ENCODE results near the gene SH3BP4.

SH3BP4 gene

GRCh38 chr2:234977228-234977679 lies 25.4 kb downstream of the SH3BP4 start:
- TF ChIP-seq SIN3A (IDR thresholded peaks at IDR 0.05; ENCODE audit: borderline replicate concordance, insufficient read depth, low read length): no peak
- no peak for TF ChIP-seq TAF1 (IDR thresholded peaks at IDR 0.05; ENCODE audit: borderline replicate concordance, insufficient read depth, low read length)
- TF ChIP-seq REST (IDR thresholded peaks at IDR 0.05; ENCODE audit: insufficient read depth in 1 of 2, low read depth in 2 of 2, low read length in 2 of 2): no peak
- no peak for TF ChIP-seq FOXP2 (optimal IDR thresholded peaks at IDR 0.05; ENCODE audit: borderline replicate concordance, extremely low read depth, extremely low read length, insufficient read depth)
- no peak for TF ChIP-seq POLR2AphosphoS5 (IDR thresholded peaks at IDR 0.05; ENCODE audit: low read depth, low read length)

GRCh38 chr2:234978466-234979203 lies 26.8 kb downstream of the SH3BP4 start:
- no peak for TF ChIP-seq TAF1 (IDR thresholded peaks at IDR 0.05; ENCODE audit: borderline replicate concordance, insufficient read depth, low read length)
- TF ChIP-seq SIN3A (IDR thresholded peaks at IDR 0.05; ENCODE audit: borderline replicate concordance, insufficient read depth, low read length): no peak
- TF ChIP-seq REST (IDR thresholded peaks at IDR 0.05; ENCODE audit: insufficient read depth in 1 of 2, low read depth in 2 of 2, low read length in 2 of 2): no peak
- no peak for TF ChIP-seq POLR2AphosphoS5 (IDR thresholded peaks at IDR 0.05; ENCODE audit: low read depth, low read length)
- no peak for TF ChIP-seq FOXP2 (optimal IDR thresholded peaks at IDR 0.05; ENCODE audit: borderline replicate concordance, extremely low read depth, extremely low read length, insufficient read depth)

- TF ChIP-seq SIN3A (IDR thresholded peaks at IDR 0.05; ENCODE audit: borderline replicate concordance, insufficient read depth, low read length) (no peak), REST (IDR thresholded peaks at IDR 0.05; ENCODE audit: insufficient read depth in 1 of 2, low read depth in 2 of 2, low read length in 2 of 2) (no peak), POLR2AphosphoS5 (IDR thresholded peaks at IDR 0.05; ENCODE audit: low read depth, low read length) (no peak), TAF1 (IDR thresholded peaks at IDR 0.05; ENCODE audit: borderline replicate concordance, insufficient read depth, low read length) (no peak), FOXP2 (optimal IDR thresholded peaks at IDR 0.05; ENCODE audit: borderline replicate concordance, extremely low read depth, extremely low read length, insufficient read depth) (no peak)
These were observed 27.7 kb downstream of the SH3BP4 start for GRCh38 chr2:234979204-234980167.

- no peak for TF ChIP-seq TAF1 (IDR thresholded peaks at IDR 0.05; ENCODE audit: borderline replicate concordance, insufficient read depth, low read length)
- TF ChIP-seq SIN3A (IDR thresholded peaks at IDR 0.05; ENCODE audit: borderline replicate concordance, insufficient read depth, low read length): no peak
- TF ChIP-seq REST (IDR thresholded peaks at IDR 0.05; ENCODE audit: insufficient read depth in 1 of 2, low read depth in 2 of 2, low read length in 2 of 2): no peak
These were observed 28.8 kb downstream of the SH3BP4 start for GRCh38 chr2:234980451-234981187.
